Central memory CD4-positive, alpha-beta T cell (primary cell): ENCODE results near the gene PAXX.

ENCODE experiments used
- DNase-seq: peaks from one replicate; pipeline ENCODE4 v3.0.0; 2022

The PAXX gene

DNA sequence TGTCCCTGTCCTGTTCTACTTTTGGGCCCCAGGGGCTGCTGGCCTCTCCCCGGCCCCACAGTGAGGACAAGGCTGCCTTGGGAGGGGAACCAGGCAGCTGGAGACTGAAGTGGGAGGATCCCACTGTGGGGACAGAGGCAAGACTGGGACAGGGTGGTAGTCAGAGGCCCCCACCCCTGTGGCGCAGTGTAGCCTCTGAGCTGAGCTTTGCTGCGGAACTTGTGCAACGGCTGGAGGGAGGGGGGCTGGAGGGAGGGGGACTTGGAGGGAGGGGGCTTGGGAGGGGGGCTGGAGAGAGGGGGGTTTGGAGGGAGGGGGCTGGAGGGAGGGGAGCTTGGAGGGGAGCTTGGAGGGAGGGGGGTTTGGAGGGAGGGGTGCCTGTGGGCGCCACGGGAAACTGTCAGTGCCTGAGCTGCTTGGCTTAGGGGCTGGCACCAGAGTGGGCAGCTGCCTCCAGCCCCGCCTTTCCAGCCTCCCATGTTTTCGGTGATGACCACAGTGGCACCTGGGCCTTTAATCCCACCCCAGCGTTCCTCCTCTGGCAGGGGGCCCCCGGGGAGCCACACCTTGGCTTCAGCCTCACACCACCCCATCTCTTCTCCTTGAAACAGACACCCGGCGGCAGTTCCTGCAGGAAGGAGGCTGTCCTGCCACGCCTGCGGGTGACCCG is 42.0 kb downstream of the PAXX start:
- no peak for DNase-seq

DNA sequence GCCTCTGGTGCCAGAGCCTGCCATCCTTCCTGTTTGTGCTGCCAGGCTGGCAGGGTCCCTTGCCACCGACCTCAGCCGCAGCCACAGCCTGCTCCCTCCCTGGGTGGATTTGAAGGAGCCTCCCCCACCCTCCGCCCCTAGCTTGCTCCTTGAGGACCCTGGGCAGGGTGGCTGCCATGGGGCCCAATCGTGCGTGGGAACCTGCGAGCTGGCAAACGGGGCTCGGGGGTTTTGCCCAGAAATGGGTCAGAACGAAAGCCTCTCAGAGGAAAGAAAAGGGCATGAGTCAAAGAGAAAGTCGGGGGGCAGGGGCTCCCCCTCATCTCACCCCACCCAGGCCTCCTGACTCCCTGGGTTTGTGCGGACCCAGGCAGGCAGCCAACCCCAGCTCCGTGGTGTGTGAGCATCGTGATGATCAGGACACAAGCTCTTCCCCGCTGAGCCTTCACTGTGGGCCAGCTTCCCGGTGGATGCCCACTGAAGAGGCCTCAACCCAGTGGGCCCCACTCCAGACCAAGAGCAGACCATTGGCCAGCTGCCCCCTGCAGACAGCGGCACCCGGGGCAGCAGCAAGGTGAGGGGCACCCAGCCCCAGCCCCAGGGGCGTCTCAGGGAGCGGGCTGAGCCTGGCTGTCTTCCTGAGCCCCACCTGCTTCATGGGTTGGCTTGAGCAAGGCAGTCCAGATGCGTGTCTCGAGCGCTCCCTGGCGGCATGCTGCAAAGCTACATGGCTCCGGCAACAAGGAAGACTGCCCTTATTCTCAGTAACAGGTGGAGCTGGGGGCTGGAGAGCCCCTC is 42.7 kb downstream of the PAXX start:
- peak; percentile 81 for DNase-seq

DNA sequence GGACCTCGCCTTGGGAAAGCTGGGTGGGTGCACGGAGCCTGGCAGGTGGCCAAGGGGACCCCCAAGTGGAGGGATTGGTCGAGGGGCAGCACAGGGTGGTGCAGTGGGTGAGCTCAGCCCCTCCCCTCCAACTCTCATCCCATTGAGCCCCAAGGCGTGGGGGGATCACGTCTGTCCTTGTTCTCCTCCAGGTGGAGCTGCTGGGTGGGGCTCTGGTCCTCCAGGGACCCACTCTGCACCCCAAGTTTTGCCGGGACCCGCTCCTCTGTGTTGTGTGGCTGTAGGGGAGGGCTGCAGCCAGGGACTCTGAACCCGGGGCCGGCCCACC is 43.2 kb downstream of the PAXX start:
- no peak for DNase-seq

DNA sequence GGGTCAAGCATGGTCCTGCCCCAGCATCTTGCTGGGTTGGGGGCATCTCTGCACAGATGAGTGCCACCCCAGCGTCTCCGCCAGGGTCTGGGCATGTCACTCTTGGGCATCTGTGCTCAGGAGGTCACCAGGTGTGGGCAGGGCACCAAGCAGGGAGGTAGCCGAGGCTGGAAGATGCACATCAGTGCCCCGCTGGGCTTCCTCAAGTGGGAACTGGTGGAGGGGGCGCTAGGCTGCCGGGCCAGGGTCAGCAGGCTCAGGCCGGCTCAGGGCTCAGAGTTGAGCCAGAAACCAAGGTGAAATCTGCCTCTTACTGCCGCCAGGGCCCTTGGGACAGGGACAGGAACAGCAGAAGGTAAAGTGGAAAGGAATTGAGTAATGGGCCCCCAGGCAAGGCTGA is 43.7 kb downstream of the PAXX start:
- no peak for DNase-seq

DNA sequence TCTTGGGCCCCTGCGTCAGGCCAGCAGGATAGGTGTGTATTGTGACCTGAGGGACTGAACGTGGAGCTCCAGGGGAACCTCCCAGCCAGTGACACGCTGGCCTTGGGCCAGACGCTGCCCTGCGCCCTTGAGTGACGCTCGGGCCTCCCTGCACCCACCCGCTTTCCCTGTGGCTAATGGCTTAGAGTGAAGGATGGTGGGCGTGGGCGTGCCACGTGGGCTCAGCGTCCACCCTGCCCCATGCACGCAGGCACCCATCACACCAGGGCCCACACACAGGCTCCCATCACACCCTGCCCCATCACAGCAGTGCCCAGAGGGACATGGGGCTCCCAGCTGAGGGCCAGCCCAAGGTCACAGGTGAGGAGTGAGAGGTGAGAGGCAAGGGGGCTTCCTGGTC is 44.8 kb downstream of the PAXX start:
- DNase-seq: no peak

DNA sequence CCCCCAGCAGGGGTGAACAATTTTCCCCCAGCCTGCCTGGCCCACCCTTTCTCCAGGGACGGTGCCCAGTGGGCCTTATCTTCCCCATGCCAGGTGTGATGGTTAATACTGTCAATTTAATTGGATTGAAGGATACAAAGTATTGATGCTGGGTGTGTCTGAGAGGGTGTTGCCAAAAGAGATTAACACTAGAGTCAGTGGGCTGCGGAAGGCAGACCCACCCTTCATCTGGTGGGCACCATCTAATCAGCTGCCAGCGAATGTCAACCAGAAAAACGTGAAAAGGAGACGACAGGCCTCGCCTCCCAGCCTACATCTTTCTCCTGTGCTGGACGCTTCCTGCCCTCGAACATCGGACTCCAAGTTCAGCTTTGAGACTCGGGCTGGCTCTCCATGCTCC is 45.3 kb downstream of the PAXX start:
- DNase-seq: no peak

DNA sequence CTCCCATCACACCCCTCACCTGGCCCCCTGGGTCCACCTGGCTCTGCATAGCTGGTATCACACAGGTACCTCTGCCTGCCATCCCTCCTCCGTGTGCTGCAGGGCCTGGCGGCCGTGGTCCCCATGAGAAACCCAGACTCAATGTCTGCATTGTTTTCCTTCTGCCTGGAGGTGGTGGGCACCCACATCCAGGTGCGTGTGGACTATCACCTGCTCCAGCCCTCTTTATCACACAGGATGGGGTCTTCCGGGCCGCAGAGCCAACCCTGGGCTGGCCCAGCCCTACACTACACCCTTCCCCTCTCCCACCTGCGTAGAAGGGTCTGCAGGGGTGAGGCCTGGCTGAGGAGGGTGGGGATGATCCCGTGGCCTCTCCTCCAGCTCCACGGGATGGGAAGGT is 46.7 kb downstream of the PAXX start:
- DNase-seq: no peak

DNA sequence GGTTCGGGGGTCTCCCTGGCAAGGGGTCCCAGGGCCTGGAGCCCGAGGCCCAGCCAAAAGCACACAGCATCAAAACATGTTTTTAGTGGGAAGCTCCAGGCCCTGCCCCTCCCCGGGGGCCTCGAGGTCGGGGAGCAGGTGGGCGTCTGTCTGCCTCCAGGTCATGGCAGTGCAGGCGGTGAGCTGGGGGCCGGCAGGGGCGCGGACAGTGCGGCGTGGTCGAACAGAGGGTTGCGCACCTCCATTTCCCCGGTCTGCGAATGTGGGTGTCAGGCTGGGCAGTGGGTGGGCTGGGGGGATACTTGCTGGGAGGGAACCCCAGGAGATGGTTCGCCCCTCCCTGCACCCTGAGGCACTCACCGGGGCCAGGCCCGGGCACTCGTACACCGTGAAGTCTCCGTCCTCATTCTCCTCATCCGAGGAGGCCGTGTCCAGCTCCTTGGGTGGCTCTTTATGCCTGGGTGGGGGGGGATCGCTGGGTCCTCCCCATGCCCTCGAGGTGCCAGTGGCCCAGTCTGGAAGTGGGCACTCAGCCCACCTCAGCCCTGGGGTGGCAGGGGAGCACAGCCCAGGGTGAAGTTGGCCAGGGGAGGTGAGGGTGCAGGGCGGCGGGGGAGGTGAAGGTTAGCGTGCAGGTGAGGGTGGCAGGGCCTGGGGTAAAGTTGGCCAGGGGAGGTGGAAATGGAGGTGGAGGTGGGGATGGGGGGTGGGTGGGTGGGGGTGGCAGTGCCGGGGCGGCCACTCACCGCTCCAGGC is 47.6 kb downstream of the PAXX start:
- no peak for DNase-seq

DNA sequence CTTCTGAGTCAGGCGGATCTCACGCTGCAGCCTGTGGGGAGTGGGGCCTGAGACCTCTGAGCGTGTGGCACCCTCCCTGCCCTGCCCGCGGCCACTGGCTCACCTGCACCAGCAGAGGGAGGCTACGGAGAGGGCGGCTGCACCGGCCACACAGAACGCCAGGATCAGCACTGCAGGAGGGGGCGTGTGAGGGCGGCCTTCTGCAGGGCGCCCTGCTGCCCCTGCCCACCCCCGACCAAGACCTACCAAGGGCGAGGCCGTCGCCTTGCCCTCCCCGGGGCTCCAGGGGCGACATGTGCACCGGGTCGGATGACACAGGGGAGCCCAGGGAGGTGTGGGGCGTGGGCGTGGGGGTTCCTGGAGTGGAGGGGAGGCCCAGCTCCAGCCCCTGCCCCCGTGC is 48.3 kb downstream of the PAXX start:
- DNase-seq: no peak

DNA sequence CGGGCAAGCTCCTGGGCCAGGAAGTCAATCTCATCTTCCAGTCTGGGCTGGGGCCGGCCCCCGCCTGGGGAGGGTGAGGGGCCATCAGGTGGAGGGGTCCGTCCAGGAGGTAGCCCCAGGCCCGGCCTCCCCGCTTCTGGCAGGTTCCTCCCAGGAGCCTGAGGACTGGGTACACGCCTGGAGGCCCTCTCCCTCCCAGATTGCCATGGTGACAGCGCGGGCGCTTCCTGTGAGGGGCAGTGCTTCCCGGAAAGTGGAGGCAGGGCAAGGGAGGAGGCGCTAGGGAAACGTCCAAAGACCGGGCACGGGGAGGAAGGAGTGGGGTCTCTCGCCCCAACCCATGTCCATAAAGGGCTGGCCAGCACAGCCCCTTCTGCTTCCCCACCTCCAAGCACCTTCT is 48.9 kb downstream of the PAXX start:
- DNase-seq: no peak

DNA sequence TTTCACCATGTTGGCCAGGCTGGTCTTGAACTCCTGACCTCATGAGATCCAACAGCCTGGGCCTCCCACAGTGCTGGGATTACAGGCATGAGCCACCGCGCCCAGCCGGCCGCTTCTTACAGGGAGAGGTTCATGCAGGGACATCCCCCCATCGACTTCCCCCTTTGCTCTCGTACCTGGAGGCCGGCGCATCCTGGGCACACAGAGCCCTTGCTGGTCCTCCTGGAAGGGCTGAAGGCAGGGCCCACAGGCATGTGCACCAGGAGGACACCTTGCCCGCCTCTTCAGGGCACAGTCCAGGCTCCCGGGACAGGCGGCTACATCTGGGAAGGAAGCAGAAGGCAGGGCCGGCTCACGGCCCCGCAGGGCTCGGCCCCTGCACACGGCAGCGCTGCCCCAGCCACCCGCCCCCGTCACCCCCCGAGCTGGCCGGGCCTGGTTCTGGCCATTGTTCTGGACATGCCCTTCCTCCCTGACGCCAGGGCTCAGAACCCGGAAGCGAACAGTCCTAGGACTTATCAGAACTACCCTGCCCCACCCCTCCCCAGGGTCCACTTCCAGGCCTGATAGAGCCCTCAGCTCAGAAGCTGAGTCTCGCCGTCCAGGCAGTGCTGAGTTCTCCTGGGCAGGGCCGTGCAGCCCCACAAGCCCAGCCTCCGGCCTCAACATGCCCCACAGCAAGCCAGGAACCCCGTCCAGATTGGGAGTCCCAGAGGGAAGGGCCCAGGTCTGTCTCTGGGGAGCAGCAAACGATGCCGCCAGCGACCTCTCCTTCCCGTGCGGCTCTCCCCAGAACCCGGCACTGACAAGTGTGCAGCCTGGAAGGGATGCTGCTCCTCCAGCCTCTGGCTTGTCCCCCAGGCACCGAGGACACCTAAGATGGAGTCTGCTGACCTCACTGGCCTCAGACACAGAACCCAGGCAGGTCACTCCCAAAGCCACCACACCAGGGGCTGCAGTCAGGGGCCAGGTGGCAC is 50.8 kb downstream of the PAXX start:
- no peak for DNase-seq
